ENCODE data around the gene C2orf74.

- TF ChIP-seq POLR2AphosphoS5 (IDR thresholded peaks at IDR 0.05; ENCODE audit: low read depth, low read length): no peak
- no peak for TF ChIP-seq CTCF (IDR thresholded peaks at IDR 0.05)
Observed at GRCh38 chr2:61141151-61141550, 20.8 kb upstream of the C2orf74 start.
